ENCODE measurements around the gene INAFM2.

INAFM2 gene

GRCh38 chr15:40340740-40341400, 17.4 kb downstream of the INAFM2 start, which contains the start of gene CCDC9B:
Gene CCDC9B, minus strand, starts transcription at chr15:40340939. Its CDS starts 120 bp downstream, at chr15:40340819.
- in situ Hi-C loops (cut with MboI; ENCODE audit: low sequenced_read_pairs): no loop called here

GRCh38 chr15:40342416-40343320, 19.2 kb downstream of the INAFM2 start:
- in situ Hi-C loops (cut with MboI; ENCODE audit: low sequenced_read_pairs): no loop called here

GRCh38 chr15:40343512-40343911, 20.0 kb downstream of the INAFM2 start:
- in situ Hi-C loops (cut with MboI; ENCODE audit: low sequenced_read_pairs): no loop called here

GRCh38 chr15:40344217-40344616, 20.7 kb downstream of the INAFM2 start:
- in situ Hi-C loops (cut with MboI; ENCODE audit: low sequenced_read_pairs): no loop called here

- in situ Hi-C loops (cut with MboI; ENCODE audit: low sequenced_read_pairs): no loop called here
Measured at GRCh38 chr15:40344631-40345120, 21.2 kb downstream of the INAFM2 start.

GRCh38 chr15:40345225-40345866, 21.9 kb downstream of the INAFM2 start:
- in situ Hi-C loops (cut with MboI; ENCODE audit: low sequenced_read_pairs): no loop called here

GRCh38 chr15:40345867-40346578, 22.5 kb downstream of the INAFM2 start:
- in situ Hi-C loops (cut with MboI; ENCODE audit: low sequenced_read_pairs): no loop called here

- in situ Hi-C loops (cut with MboI; ENCODE audit: low sequenced_read_pairs): no loop called here
Measured at GRCh38 chr15:40346579-40347558, 23.4 kb downstream of the INAFM2 start.

GRCh38 chr15:40347559-40348473, 24.3 kb downstream of the INAFM2 start:
- in situ Hi-C loops (cut with MboI; ENCODE audit: low sequenced_read_pairs): no loop called here

- in situ Hi-C loops (cut with MboI; ENCODE audit: low sequenced_read_pairs): no loop called here
Measured at GRCh38 chr15:40348474-40348870, 25.0 kb downstream of the INAFM2 start.

- in situ Hi-C loops (cut with MboI; ENCODE audit: low sequenced_read_pairs): no loop called here
Measured at GRCh38 chr15:40349163-40349562, 25.7 kb downstream of the INAFM2 start.

- in situ Hi-C loops (cut with MboI; ENCODE audit: low sequenced_read_pairs): no loop called here
Measured at GRCh38 chr15:40352281-40352901, 28.9 kb downstream of the INAFM2 start.

- in situ Hi-C loops (cut with MboI; ENCODE audit: low sequenced_read_pairs): no loop called here
Measured at GRCh38 chr15:40353697-40354096, 30.2 kb downstream of the INAFM2 start.

GRCh38 chr15:40354408-40355171, 31.1 kb downstream of the INAFM2 start:
- in situ Hi-C loops (cut with MboI; ENCODE audit: low sequenced_read_pairs): no loop called here

GRCh38 chr15:40355976-40356585, 32.6 kb downstream of the INAFM2 start:
- in situ Hi-C loops (cut with MboI; ENCODE audit: low sequenced_read_pairs): no loop called here

- in situ Hi-C loops (cut with MboI; ENCODE audit: low sequenced_read_pairs): no loop called here
Measured at GRCh38 chr15:40357246-40357645, 33.8 kb downstream of the INAFM2 start.

Measured in HL-60/S4 (cell line).